HEK293T (cell line): ENCODE measurements around the gene ESRRG.

Experiments
- BHLHE40 ChIP-seq: fragments of 450-650 bp; IDR thresholded peaks from 2 replicates; pipeline ENCODE4 v1.6.1; 2016; ENCODE audit warnings: mild to moderate bottlenecking, moderate library complexity, borderline replicate concordance
- CTBP1 ChIP-seq: fragments of 450-650 bp; IDR thresholded peaks from 2 replicates; pipeline ENCODE4 v1.6.1; 2016; ENCODE audit warnings: borderline replicate concordance
- FOXA1 ChIP-seq: fragments of 450-650 bp; IDR thresholded peaks from 2 replicates; pipeline ENCODE4 v1.6.1; 2016; ENCODE audit warnings: mild to moderate bottlenecking
- FOXK2 ChIP-seq: fragments of 450-650 bp; IDR thresholded peaks from 2 replicates; pipeline ENCODE4 v1.6.1; 2016; ENCODE audit warnings: mild to moderate bottlenecking
- FOXM1 ChIP-seq: fragments of 450-650 bp; IDR thresholded peaks from 2 replicates; pipeline ENCODE4 v1.6.1; 2017; ENCODE audit warnings: mild to moderate bottlenecking, borderline replicate concordance
- HDGF ChIP-seq: fragments of 450-650 bp; IDR thresholded peaks from 2 replicates; pipeline ENCODE4 v1.6.1; 2017; ENCODE audit warnings: antibody characterized with exemption, borderline replicate concordance
- NFRKB ChIP-seq: fragments of 450-650 bp; IDR thresholded peaks from 2 replicates; pipeline ENCODE4 v1.6.1; 2016; ENCODE audit warnings: mild to moderate bottlenecking, moderate library complexity
- PKNOX1 ChIP-seq: fragments of 450-650 bp; IDR thresholded peaks from 2 replicates; pipeline ENCODE4 v1.6.1; 2016
- SUZ12 ChIP-seq: fragments of 450-650 bp; IDR thresholded peaks from 2 replicates; pipeline ENCODE4 v1.6.1; 2016; ENCODE audit warnings: mild to moderate bottlenecking
- TARDBP ChIP-seq: fragments of 450-650 bp; IDR thresholded peaks from 2 replicates; pipeline ENCODE4 v1.6.1; 2016
- ZNF384 ChIP-seq: fragments of 450-650 bp; IDR thresholded peaks from 2 replicates; pipeline ENCODE4 v1.6.1; 2016

GRCh38 chr1:216630532-216630931, 92.7 kb downstream of the ESRRG start:
- TF ChIP-seq CTBP1 = no peak
- no peak for TF ChIP-seq ZNF384
- TF ChIP-seq FOXK2 = no peak
- TF ChIP-seq BHLHE40 = no peak
- no peak for TF ChIP-seq SUZ12
- TF ChIP-seq NFRKB = no peak
- TF ChIP-seq TARDBP = no peak
- no peak for TF ChIP-seq FOXA1
- TF ChIP-seq PKNOX1 = no peak
- TF ChIP-seq HDGF = no peak
- TF ChIP-seq FOXM1 = no peak
